NAMALWA (cell line): ENCODE data around the gene DIP2C.
A peak's percentile ranks its signal among the peaks of the same experiment; 100 is the strongest.
"Not testable (repeated sequence)": the region's sequence is repeated elsewhere in the genome, so short reads cannot be mapped to it uniquely, and the experiment has no call there.

Experiments
- DNase-seq: peaks from one replicate; pipeline ENCODE4 v3.0.0-alpha.2; 2015; ENCODE audit warnings: low spot score

Gene DIP2C

GRCh38 chr10:327889-328852 is 361.3 kb downstream of the DIP2C start:
- DNase-seq: no peak

DNA sequence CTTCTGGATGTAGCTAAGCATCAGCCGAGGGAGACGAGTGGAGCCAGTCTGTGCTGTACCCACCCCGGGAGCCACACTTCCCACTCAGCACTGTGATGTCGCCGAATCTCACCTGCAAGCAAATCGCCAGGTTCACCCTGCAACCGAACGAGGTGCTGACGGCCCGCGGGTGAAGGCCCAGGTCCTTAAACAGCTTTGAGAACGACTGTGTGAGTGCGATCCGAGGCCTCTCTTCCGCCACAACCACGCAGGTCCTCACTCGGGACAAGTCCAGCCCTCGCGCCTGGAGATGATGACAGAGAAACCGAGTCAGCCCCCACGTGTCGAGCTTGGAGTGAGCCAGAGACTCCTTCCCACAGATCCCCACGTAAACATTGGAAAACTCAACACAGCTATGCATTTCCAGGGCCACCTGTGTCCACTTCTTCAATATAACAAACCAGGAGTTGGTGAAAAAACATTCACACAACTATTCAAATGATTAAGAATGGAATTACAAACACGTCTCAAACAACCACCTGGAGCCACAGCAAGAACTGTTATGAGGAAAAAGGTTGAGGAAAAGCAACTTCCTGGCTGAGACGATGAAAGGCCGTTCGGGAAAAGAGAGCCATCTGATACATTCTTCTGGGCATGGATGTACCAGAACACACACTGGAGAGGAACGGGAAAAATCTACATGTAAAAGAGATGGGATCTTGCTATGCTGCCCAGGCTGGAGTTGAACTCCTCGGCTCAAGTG is 362.4 kb downstream of the DIP2C start:
- no peak for DNase-seq

DNA sequence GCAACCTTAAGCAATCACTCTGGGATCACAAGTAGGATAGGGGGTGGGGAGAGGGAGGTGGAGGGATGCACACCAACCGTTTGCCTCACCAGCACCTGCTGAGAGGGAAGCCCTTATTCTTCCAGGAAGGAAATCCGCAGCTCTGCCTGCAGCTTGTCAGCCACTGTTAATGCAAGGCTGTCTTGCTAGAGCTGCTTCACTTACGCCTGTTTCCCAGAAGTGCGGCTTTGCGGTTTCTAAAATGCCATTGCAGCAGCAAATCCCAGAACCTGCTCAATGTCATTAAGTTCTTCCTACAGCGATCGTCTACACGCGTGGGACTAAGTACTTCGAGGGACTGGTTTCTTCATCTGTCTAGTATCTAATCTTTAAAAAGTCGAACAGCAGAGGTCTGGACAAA is 363.1 kb downstream of the DIP2C start:
- no peak for DNase-seq

- DNase-seq: no peak
Measured at GRCh38 chr10:325282-325681, 364.2 kb downstream of the DIP2C start.

DNA sequence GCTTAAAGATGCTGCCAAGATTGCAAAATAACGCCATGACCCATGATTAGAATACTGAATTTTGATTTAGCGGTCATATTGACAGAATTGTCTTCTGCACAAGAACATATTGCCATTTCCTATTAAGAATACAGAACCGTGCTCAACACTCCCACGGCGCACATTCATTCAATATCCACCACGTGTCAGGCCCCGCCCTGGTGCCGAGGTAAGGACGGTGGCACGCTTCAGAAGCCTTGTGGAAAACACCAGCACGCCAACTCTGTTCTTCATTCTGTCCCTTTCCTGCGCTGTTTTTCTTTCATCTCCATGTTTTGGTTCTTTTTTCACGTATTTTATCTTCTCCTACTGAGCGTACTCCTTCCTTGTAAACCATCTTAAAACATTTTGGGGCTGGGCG is 364.9 kb downstream of the DIP2C start:
- DNase-seq: no peak

GRCh38 chr10:323651-324293 is 365.7 kb downstream of the DIP2C start:
- no peak for DNase-seq

DNA sequence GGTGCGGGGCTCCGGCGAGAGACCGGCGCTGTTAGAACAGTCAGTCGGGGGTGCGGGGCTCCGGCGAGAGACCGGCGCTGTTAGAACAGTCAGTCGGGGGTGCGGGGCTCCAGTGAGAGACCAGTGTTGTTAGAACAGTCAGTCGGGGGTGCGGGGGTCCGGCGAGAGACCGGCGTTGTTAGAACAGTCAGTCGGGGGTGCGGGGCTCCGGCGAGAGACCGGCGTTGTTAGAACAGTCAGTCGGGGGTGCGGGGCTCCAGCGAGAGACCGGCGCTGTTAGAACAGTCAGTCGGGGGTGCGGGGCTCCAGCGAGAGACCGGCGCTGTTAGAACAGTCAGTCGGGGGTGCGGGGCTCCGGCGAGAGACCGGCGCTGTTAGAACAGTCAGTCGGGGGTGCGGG is 366.4 kb downstream of the DIP2C start:
- not testable (repeated sequence) for DNase-seq

- DNase-seq: no peak
Measured at GRCh38 chr10:320771-321170, 368.7 kb downstream of the DIP2C start.

- no peak for DNase-seq
Measured at GRCh38 chr10:317926-318325, 371.5 kb downstream of the DIP2C start.

DNA sequence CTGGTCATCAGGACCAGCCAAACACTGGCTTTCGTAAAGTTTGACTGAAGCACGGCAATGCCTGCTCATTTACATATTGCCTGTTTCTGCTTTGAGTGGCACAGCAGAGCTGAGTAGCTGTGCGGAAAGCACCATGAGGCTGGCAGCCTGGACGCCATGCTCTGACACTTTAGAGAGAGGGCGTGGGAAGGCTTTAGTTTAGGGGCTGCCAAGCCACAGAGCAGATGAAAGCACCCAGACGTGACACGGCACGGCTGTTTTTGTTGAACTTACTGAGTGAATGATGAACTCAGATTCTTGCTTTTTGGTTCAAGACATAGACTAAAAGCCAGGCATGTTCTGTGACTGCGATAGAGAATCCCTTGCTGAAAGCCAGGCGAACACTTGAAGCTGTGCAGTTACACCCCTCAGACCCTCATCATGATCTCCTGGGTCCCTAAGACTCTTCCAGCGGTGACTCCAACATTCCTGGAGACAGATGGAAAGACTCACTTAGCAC is 372.1 kb downstream of the DIP2C start:
- DNase-seq: peak; percentile 90

DNA sequence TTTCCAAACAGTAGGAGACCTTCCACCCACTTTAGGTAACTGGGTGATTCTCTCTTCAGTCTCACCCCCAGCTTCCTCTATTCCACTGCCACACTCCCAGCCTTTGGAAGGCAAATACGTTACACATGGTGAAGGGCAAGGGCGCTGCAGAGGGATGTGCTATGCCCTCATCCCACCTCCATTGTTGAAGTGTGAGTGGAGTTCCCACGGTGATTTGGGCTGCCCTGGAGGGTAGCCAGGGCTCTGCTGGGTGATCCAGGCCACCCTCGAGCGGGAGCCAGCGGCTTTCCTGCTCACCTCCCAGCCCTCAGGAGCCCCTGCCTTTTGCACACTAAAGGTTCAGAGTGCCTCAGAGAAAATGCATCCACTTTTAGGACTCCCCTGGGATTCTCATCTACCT is 373.1 kb downstream of the DIP2C start:
- DNase-seq: no peak

GRCh38 chr10:314871-315270 is 374.6 kb downstream of the DIP2C start:
- DNase-seq: no peak

DNA sequence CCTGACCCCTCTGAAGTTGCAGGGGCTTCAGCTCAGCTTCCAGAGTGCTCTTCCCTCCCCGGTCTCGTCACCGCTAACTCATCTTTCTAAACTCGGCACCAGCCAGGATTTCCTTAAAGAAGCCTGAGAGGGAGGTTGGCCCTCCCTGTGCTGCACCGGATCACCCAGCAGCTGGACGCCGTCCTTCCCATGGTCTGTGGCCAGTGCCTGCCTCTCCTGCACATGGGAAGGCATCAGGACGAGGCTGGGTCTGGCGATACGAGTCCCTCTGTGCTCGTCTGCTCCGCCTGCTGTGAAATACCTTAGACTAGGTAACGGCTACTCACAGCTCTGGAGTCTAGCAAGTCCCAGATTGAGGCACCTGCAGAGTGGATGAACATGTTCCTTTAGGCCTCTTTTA is 375.1 kb downstream of the DIP2C start:
- no peak for DNase-seq

DNA sequence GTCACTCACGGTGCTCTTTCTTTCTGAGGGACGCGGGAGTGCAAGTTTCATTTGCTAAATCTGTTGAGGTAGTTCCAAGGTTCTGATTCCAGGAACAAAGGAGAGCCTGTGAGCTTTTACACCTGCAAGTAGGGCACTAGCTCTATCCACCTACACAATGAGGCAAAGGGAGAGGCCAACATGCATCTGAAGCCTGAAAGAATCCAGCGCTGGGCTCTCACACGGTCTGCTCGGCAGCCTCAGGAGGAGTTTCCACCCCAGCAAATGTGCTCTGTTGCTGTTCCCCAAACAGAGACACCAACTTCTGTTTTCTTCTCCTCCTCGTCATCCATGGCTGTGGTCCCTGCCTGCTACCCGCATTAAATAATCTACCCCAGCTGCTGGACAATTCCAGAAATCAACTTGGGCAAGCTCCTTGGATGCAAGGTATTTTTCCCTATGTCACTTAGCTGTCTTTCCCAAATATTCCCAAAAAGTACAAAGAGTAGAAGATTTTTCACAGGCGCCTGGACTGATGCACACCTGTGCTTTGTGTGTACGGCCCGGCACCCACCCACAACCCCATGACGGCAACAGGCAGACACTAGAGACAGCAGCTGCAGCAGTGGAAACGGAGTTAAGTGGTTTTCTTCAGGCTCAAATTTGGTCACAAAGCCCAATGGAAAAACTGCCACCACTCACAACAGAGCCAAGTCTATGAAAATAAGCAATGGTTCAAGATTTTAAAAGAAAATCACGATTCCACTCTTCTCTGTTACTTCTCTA is 377.4 kb downstream of the DIP2C start:
- no peak for DNase-seq

- DNase-seq: no peak
Measured at GRCh38 chr10:310976-311639, 378.4 kb downstream of the DIP2C start.

- DNase-seq: no peak
Measured at GRCh38 chr10:310371-310770, 379.1 kb downstream of the DIP2C start.

DNA sequence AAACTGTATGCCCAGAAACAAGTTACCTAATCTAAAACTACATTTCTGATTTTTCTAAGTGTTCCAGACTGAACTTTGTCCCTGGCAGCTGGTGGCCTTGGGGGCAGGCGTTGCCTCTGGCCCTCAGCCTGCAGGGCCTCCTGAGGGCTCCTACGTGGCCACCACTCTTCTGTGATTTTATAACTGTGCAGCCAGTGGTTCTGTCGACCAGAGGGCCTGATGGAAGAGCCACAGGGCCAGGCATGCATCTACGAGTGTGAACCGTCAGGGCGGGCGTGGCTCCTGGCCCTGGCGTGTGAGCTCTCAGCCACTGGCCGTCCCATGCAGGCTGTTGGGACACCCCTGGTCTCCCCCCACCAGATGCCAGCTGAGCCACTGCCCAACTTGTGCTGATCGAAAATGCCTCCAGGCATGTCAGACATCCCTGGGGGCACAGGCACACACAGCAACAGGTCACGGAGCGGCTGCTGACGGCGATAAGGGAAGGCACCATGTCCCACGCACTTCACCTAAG is 380.8 kb downstream of the DIP2C start:
- no peak for DNase-seq

DNA sequence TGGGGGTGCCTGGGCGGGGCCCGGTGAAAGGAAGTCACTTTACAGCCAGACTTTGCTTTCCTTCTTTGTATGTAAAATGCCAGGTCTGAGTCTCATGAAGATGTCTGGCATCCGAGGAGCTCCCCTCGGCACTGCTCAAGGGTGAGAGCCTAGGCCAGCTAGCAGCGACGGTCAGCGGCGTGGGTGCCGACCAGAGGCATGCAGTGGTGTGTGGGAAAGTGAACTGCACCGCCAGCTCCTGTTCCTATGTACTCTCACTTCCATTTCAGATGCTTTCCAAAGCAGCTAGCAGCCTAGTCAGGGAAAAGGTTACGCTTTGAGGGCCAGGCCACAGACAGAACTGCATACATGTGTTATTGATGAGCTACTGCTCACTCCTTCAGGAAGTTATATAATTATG is 381.4 kb downstream of the DIP2C start:
- no peak for DNase-seq

GRCh38 chr10:307659-308058 is 381.8 kb downstream of the DIP2C start:
- DNase-seq: no peak

DNA sequence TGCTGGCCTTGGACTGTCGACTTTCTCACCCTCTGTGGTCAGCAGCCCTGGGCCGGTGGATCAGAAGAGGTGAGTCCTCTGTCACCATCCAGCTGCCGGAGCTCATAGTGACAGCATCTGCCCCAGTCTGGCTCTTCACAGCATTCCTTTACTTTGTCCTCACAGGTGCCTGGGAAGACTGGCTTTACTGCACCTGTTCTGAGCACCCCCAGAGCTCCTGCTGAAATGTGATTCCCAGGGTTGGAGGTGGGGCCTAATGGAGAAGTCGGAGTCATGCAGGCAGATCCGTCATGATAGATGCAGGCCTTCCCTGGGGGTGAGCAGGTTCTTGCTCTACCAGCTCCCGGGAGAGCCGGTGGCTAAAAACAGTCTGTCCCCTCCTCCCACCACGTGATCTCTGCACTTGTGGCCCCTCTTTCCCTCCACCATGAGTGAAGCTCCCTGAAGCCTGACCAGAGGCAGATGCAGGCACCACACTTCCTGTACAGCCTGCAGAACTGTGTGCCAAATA is 382.7 kb downstream of the DIP2C start:
- peak; percentile 47 for DNase-seq
